ENCODE data around the gene MACROD1.

DNA sequence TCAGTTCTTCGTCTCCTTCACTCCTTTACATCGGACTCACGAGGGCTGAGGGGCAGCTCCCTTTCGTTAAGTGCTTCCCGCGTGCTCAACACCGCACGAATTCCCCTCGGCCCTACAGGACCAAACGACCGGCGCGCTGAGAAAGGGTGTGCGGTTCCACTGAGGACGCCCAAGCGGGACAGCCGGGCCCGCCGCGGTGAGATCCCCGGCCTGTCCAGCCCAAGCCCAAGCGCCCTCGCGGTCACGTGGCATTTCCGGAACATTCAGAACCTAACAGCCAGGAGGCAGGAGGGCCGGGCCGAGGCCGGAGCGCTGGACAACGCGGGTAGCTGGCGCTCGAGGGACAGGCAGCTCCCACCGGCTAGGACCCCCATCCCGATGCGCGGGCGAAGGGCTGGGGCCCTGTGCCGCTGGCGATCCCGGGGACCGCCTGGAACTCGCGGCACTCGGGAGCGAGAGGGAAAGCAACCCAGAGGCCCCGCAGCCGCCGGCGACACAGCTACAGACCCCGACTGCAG lies 19.3 kb upstream of the MACROD1 start:
- TF ChIP-seq, protein P1, sequence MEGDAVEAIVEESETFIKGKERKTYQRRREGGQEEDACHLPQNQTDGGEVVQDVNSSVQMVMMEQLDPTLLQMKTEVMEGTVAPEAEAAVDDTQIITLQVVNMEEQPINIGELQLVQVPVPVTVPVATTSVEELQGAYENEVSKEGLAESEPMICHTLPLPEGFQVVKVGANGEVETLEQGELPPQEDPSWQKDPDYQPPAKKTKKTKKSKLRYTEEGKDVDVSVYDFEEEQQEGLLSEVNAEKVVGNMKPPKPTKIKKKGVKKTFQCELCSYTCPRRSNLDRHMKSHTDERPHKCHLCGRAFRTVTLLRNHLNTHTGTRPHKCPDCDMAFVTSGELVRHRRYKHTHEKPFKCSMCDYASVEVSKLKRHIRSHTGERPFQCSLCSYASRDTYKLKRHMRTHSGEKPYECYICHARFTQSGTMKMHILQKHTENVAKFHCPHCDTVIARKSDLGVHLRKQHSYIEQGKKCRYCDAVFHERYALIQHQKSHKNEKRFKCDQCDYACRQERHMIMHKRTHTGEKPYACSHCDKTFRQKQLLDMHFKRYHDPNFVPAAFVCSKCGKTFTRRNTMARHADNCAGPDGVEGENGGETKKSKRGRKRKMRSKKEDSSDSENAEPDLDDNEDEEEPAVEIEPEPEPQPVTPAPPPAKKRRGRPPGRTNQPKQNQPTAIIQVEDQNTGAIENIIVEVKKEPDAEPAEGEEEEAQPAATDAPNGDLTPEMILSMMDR (IDR thresholded peaks at IDR 0.05; ENCODE audit: extremely low read depth in 1 of 2, insufficient read depth in 1 of 2, low read depth in 1 of 2, low read length in 2 of 2) = peak; percentile 23 to 41
- TF ChIP-seq POLR2A (IDR thresholded peaks at IDR 0.05; ENCODE audit: low read depth, low read length) (peak; percentile 97), EZH2 (IDR thresholded peaks at IDR 0.05; ENCODE audit: borderline replicate concordance, low read depth, low read length, severe bottlenecking) (no peak), POLR2AphosphoS5 (IDR thresholded peaks at IDR 0.05; ENCODE audit: insufficient read depth, low read depth, low read length) (peak; percentile 99), MYC (IDR thresholded peaks at IDR 0.05; ENCODE audit: low read depth, low read length) (no peak), JUN (IDR thresholded peaks at IDR 0.05; ENCODE audit: borderline replicate concordance, insufficient read depth, insufficient read length, low read depth) (no peak), GATA2 (IDR thresholded peaks at IDR 0.05; ENCODE audit: insufficient read depth, insufficient read length, low read depth, low read length) (no peak)
- TF ChIP-seq, protein P2, sequence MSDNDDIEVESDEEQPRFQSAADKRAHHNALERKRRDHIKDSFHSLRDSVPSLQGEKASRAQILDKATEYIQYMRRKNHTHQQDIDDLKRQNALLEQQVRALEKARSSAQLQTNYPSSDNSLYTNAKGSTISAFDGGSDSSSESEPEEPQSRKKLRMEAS (IDR thresholded peaks at IDR 0.05; ENCODE audit: insufficient read depth, insufficient read length) = peak; percentile 76

All from endothelial cell of umbilical vein (primary cell).